Endothelial cell of umbilical vein (primary cell): ENCODE data around the gene YY1.
A peak's percentile ranks its signal among the peaks of the same experiment; 100 is the strongest.

Experiments used
- EZH2 ChIP-seq: IDR thresholded peaks from 2 replicates; pipeline ENCODE4 v1.6.1; 2012; ENCODE audit warnings: borderline replicate concordance, low read depth, mild to moderate bottlenecking, moderate library complexity, low read length, inconsistent platforms; ENCODE audit not compliant: severe bottlenecking
- GATA2 ChIP-seq: IDR thresholded peaks from 2 replicates; pipeline ENCODE4 v1.7.0; 2011; ENCODE audit warnings: low read depth, mild to moderate bottlenecking, moderate library complexity, mixed read lengths, low read length; ENCODE audit not compliant: insufficient read length, insufficient read depth
- POLR2A ChIP-seq: IDR thresholded peaks from 2 replicates; pipeline ENCODE4 v1.6.1; 2012; ENCODE audit warnings: low read depth, mild to moderate bottlenecking, control low read depth, low read length
- POLR2AphosphoS5 ChIP-seq: IDR thresholded peaks from 2 replicates; pipeline ENCODE4 v1.6.1; 2012; ENCODE audit warnings: low read depth, mild to moderate bottlenecking, control low read depth, low read length, moderate library complexity; ENCODE audit not compliant: insufficient read depth
- TF ChIP-seq, protein P1 (sequence below), 2 donors: IDR thresholded peaks; 1 replicate in 1 of 2; 2 replicates in 1 of 2; pipeline ENCODE4 v1.5.1; 2011; ENCODE audit warnings: low read length in 2 of 2, mild to moderate bottlenecking in 2 of 2, moderate library complexity in 2 of 2, control low read depth in 1 of 2, inconsistent platforms in 1 of 2, low read depth in 1 of 2; ENCODE audit not compliant: insufficient read depth in 1 of 2; ENCODE audit errors: extremely low read depth in 1 of 2
- TF ChIP-seq, protein P2 (sequence below): IDR thresholded peaks from 2 replicates; pipeline ENCODE4 v1.6.1; 2011; ENCODE audit not compliant: insufficient read depth, insufficient read length

DNA sequence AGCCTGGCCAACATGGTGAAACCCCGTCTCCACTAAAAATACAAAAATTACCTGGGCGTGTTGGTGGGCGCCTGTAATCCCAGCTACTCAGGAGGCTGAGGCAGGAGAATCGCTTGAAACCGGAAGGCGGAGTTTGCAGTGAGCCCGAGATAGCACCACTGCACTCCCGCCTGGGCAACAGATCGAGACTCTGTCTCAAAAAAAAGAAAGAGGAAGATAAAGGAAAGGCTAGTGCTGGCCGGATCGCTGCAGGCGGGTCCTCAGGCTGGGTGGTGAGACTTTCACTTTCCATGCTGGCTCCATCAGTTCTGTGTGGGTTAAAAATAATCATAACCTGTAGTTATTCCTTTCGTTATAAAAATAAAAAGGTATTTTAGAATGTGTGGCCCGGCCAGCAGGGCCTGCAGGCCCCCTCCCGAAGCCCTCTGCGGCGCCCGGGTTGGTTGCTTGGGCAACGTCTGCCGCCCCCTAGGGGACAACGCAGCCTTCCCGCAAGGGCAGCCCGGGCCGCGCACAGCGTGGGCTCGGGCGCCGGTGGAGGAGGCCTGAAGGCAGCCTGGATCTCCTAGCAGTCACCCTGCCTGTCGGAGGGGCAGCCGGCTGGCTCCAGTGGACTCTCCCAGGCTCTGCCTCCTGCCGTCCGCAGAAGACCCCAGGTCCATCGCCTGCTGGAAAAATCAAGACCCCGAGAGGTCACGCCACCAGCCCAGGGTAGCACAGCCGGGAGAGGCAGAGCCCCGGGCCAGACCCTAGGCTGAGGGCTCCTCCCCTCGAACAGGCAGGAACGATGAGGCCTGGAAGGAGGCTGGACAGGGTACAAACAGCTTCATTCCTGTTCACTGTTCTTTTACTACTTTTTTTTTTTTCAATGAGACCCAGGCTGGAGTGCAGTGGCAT lies 79.2 kb downstream of the YY1 start:
- TF ChIP-seq, protein P1, sequence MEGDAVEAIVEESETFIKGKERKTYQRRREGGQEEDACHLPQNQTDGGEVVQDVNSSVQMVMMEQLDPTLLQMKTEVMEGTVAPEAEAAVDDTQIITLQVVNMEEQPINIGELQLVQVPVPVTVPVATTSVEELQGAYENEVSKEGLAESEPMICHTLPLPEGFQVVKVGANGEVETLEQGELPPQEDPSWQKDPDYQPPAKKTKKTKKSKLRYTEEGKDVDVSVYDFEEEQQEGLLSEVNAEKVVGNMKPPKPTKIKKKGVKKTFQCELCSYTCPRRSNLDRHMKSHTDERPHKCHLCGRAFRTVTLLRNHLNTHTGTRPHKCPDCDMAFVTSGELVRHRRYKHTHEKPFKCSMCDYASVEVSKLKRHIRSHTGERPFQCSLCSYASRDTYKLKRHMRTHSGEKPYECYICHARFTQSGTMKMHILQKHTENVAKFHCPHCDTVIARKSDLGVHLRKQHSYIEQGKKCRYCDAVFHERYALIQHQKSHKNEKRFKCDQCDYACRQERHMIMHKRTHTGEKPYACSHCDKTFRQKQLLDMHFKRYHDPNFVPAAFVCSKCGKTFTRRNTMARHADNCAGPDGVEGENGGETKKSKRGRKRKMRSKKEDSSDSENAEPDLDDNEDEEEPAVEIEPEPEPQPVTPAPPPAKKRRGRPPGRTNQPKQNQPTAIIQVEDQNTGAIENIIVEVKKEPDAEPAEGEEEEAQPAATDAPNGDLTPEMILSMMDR (IDR thresholded peaks at IDR 0.05; ENCODE audit: extremely low read depth in 1 of 2, insufficient read depth in 1 of 2, low read depth in 1 of 2, low read length in 2 of 2): peak; percentile 95 to 96
- TF ChIP-seq EZH2 (no peak), POLR2A (no peak), POLR2AphosphoS5 (no peak), GATA2 (no peak)
- TF ChIP-seq, protein P2, sequence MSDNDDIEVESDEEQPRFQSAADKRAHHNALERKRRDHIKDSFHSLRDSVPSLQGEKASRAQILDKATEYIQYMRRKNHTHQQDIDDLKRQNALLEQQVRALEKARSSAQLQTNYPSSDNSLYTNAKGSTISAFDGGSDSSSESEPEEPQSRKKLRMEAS: no peak
